Left ventricle myocardium inferior (tissue), 1 donor: ENCODE data around the gene ANKRD33B. TPM values are rescaled to one million over a fixed set of nuclear protein-coding genes. Genes with fewer than 3 reads are reported as not detected.

Experiments
- DNase-seq: peaks from one replicate; pipeline ENCODE4 v3.0.0-alpha.2; 2020
- H3K27ac ChIP-seq: fragments of 200-600 bp; replicated peaks from 2 replicates; pipeline ENCODE4 v1.8.0; 2021
- H3K27me3 ChIP-seq: fragments of 200-600 bp; 2 replicates; pipeline ENCODE4 v1.8.0; 2021; ENCODE audit warnings: low read depth
- H3K36me3 ChIP-seq: fragments of 200-600 bp; 2 replicates; pipeline ENCODE4 v1.8.0; 2021
- H3K4me1 ChIP-seq: fragments of 200-600 bp; 2 replicates; pipeline ENCODE4 v1.8.0; 2021
- H3K4me3 ChIP-seq: fragments of 200-600 bp; 2 replicates; pipeline ENCODE4 v1.8.0; 2021; ENCODE audit warnings: mild to moderate bottlenecking, moderate library complexity
- H3K9me3 ChIP-seq: fragments of 200-600 bp; replicated peaks from 2 replicates; pipeline ENCODE4 v1.8.0; 2021
- intact Hi-C: fragments of 100-400 bp; cut with micrococcal nuclease; formaldehyde crosslinking; loops from one replicate; pipeline ENCODE4 v1.11.0; 2022
- total RNA-seq: library from RNA; stranded (reverse); fragmentation: NEBNext Ultra II Directional; extraction: Animal tissue kit (Norgen Biotek cat#: 25700); gene quantifications from one replicate; pipeline ENCODE4 v1.2.1, GENCODE V29; 2021
- TF ChIP-seq, protein P1 (sequence below): fragments of 200-600 bp; IDR thresholded peaks from 2 replicates; pipeline ENCODE4 v1.8.0; 2021; ENCODE audit warnings: antibody characterized with exemption, mild to moderate bottlenecking, borderline replicate concordance
- donor health status: DM: no; HTN: yes; CAD: no; lungs with severe emphysema.

Gene ANKRD33B
- total RNA-seq, 1 donor from 2014 or later = 15.2 TPM

- no peak for DNase-seq
- Histone ChIP-seq H3K27me3 (peaks cover 15% of the 10 kb centered on the region), H3K9me3 (peaks cover 8% of the 10 kb centered on the region), H3K4me3 (no peak overlapping the region), H3K27ac (no peak overlapping the region), H3K4me1 (no peaks in the 10 kb centered on the region), H3K36me3 (peaks cover 15% of the 10 kb centered on the region)
- intact Hi-C loops = no loop called here
- TF ChIP-seq, protein P1, sequence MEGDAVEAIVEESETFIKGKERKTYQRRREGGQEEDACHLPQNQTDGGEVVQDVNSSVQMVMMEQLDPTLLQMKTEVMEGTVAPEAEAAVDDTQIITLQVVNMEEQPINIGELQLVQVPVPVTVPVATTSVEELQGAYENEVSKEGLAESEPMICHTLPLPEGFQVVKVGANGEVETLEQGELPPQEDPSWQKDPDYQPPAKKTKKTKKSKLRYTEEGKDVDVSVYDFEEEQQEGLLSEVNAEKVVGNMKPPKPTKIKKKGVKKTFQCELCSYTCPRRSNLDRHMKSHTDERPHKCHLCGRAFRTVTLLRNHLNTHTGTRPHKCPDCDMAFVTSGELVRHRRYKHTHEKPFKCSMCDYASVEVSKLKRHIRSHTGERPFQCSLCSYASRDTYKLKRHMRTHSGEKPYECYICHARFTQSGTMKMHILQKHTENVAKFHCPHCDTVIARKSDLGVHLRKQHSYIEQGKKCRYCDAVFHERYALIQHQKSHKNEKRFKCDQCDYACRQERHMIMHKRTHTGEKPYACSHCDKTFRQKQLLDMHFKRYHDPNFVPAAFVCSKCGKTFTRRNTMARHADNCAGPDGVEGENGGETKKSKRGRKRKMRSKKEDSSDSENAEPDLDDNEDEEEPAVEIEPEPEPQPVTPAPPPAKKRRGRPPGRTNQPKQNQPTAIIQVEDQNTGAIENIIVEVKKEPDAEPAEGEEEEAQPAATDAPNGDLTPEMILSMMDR = no peak
These were observed 109.5 kb downstream of the ANKRD33B start for GRCh38 chr5:10673407-10673806.

GRCh38 chr5:10674096-10674495 lies 110.2 kb downstream of the ANKRD33B start:
- intact Hi-C loops = no loop called here
- TF ChIP-seq, protein P1 = no peak
- peaks cover 15% of the 10 kb centered on the region for H3K27me3 ChIP-seq
- H3K27ac ChIP-seq = no peak overlapping the region
- peaks cover 19% of the 10 kb centered on the region for H3K36me3 ChIP-seq
- DNase-seq = no peak
- H3K4me3 ChIP-seq = no peak overlapping the region
- H3K9me3 ChIP-seq = peaks cover 8% of the 10 kb centered on the region
- no peaks in the 10 kb centered on the region for H3K4me1 ChIP-seq

- H3K9me3 ChIP-seq = peaks cover 8% of the 10 kb centered on the region
- H3K27me3 ChIP-seq = peaks cover 15% of the 10 kb centered on the region
- H3K27ac ChIP-seq = no peak overlapping the region
- DNase-seq = no peak
- TF ChIP-seq, protein P1 = no peak
- H3K4me1 ChIP-seq = no peaks in the 10 kb centered on the region
- intact Hi-C loops = no loop called here
- peaks cover 21% of the 10 kb centered on the region for H3K36me3 ChIP-seq
- no peak overlapping the region for H3K4me3 ChIP-seq
These were observed 110.7 kb downstream of the ANKRD33B start for GRCh38 chr5:10674582-10674981.

GRCh38 chr5:10675177-10675700 lies 111.4 kb downstream of the ANKRD33B start:
- H3K4me3 ChIP-seq = no peak overlapping the region
- H3K27ac ChIP-seq = no peak overlapping the region
- H3K9me3 ChIP-seq = peaks cover 8% of the 10 kb centered on the region
- H3K36me3 ChIP-seq = peaks cover 28% of the 10 kb centered on the region
- TF ChIP-seq, protein P1 = no peak
- DNase-seq = no peak
- intact Hi-C loops = no loop called here
- peaks cover 15% of the 10 kb centered on the region for H3K27me3 ChIP-seq
- H3K4me1 ChIP-seq = peaks cover 5% of the 10 kb centered on the region

DNA sequence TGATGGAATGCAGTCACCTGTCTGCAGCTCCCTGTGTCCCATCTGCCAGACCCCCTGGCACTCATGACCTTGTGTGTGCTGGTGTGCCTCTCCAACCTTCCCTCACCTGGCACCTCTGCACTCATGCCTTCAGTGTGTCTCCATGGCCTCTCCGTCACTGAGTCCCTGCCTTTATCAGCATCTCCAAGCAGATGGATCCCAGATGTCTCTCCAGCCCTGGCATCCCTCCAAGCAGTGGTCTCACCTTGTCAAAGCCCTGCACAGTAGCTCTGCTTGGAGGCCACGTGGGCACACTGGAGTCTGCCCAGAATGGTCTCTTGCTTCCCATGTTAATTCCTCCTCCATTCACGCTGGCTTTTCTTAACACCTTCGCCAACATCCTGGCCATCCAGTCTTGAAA lies 112.4 kb downstream of the ANKRD33B start:
- Histone ChIP-seq H3K9me3 (peaks cover 8% of the 10 kb centered on the region), H3K4me3 (no peak overlapping the region), H3K27me3 (peaks cover 15% of the 10 kb centered on the region), H3K27ac (no peak overlapping the region), H3K36me3 (peaks cover 37% of the 10 kb centered on the region), H3K4me1 (peaks cover 5% of the 10 kb centered on the region)
- DNase-seq = no peak
- TF ChIP-seq, protein P1 = no peak
- intact Hi-C loops = no loop called here
